Keratinocyte (primary cell): Measurements from ENCODE around the gene DPH1. TPM values are rescaled to one million over a fixed set of nuclear protein-coding genes. Genes with fewer than 3 reads are reported as not detected.

Experiments
- DNase-seq: peaks from one replicate; pipeline ENCODE4 v3.0.0-alpha.2; 2011; ENCODE audit warnings: low read depth, missing footprints, low spot score
- FAIRE-seq: peaks from 2 replicates; lab custom pipeline; 2011; peaks lifted over from hg19 to GRCh38; lab: Jason Lieb, UNC
- H2AFZ ChIP-seq: 2 replicates; pipeline ENCODE4 v1.6.0; 2012; ENCODE audit warnings: low read length, control low read depth, inconsistent platforms; ENCODE audit not compliant: control insufficient read depth
- H3K27ac ChIP-seq: 2 replicates; pipeline ENCODE4 v1.5.1; 2011; ENCODE audit warnings: low read length; ENCODE audit not compliant: control insufficient read depth, insufficient read depth
- H3K27me3 ChIP-seq: 3 replicates; pipeline ENCODE4 v1.6.0; 2011; ENCODE audit warnings: low read length; ENCODE audit not compliant: control insufficient read depth, insufficient read depth; ENCODE audit errors: extremely low read depth
- H3K36me3 ChIP-seq, 2 experiments: 2 replicates in 1 of 2; 3 replicates in 1 of 2; pipeline ENCODE4 v1.5.1; 2011; ENCODE audit warnings: low read length in 2 of 2, mild to moderate bottlenecking in 1 of 2; ENCODE audit not compliant: control insufficient read depth in 2 of 2, insufficient read depth in 2 of 2; ENCODE audit errors: extremely low read depth in 1 of 2
- H3K4me1 ChIP-seq: 3 replicates; pipeline ENCODE4 v1.5.1; 2011; ENCODE audit warnings: low read length; ENCODE audit not compliant: control insufficient read depth, insufficient read depth; ENCODE audit errors: extremely low read depth
- H3K4me2 ChIP-seq: 3 replicates; pipeline ENCODE4 v1.6.0; 2011; ENCODE audit warnings: low read depth, low read length; ENCODE audit not compliant: control insufficient read depth, insufficient read depth; ENCODE audit errors: extremely low read depth
- H3K4me3 ChIP-seq, 3 experiments: fragments of 200-600 bp in 1 of 3; sonication (generic) in 1 of 3; 2 replicates in 2 of 3; 3 replicates in 1 of 3; pipeline ENCODE4 v1.5.1; 2011 to 2016; ENCODE audit warnings: low read length in 3 of 3, mild to moderate bottlenecking in 3 of 3, control low read depth in 2 of 3, inconsistent platforms in 1 of 3, low read depth in 1 of 3, mixed read lengths in 1 of 3, mixed run types in 1 of 3, moderate library complexity in 1 of 3; ENCODE audit not compliant: control insufficient read depth in 2 of 3, insufficient read depth in 2 of 3; ENCODE audit errors: extremely low read depth in 1 of 3
- H3K79me2 ChIP-seq: 2 replicates; pipeline ENCODE4 v1.6.0; 2012; ENCODE audit warnings: low read length; ENCODE audit not compliant: control insufficient read depth, insufficient read depth
- H3K9ac ChIP-seq: 3 replicates; pipeline ENCODE4 v1.6.0; 2011; ENCODE audit warnings: low read length; ENCODE audit not compliant: control insufficient read depth, insufficient read depth; ENCODE audit errors: extremely low read depth
- H3K9me1 ChIP-seq: 3 replicates; pipeline ENCODE4 v1.6.0; 2011; ENCODE audit warnings: low read length; ENCODE audit not compliant: control insufficient read depth, insufficient read depth; ENCODE audit errors: extremely low read depth
- H3K9me3 ChIP-seq: 2 replicates; pipeline ENCODE4 v1.5.1; 2012; ENCODE audit warnings: low read depth, low read length; ENCODE audit not compliant: control insufficient read depth
- H4K20me1 ChIP-seq: 3 replicates; pipeline ENCODE4 v1.6.0; 2011; ENCODE audit warnings: low read length; ENCODE audit not compliant: control insufficient read depth, insufficient read depth; ENCODE audit errors: extremely low read depth
- EZH2 ChIP-seq: IDR thresholded peaks from one replicate; pipeline ENCODE4 v1.6.1; 2012; ENCODE audit warnings: inconsistent platforms, mild to moderate bottlenecking, low read length, moderate library complexity
- dilution Hi-C: fragments of 300-500 bp; cut with MboI; formaldehyde crosslinking; loops from one replicate; pipeline ENCODE4 v1.7.0; 2020; ENCODE audit warnings: low sequenced_read_pairs; ENCODE audit not compliant: extremely low pct_ligation_motif_present
- polyA plus RNA-seq, 5 experiments: library from polyadenylated mRNA; depleted of rRNA in 3 of 5; stranded (reverse) in 3 of 5; stranded (forward) in 1 of 5; unstranded in 1 of 5; fragments of >200 nt; gene quantifications; 1 replicate in 1 of 5; 2 replicates in 3 of 5; 3 replicates in 1 of 5; pipeline versions ENCODE4 v1.2.1 to v1.2.3, GENCODE V29; 2011 to 2012; ENCODE audit warnings: missing spikeins in 2 of 5, low read depth in 1 of 5, low replicate concordance in 1 of 5
- TF ChIP-seq, protein P1 (sequence below), 3 experiments: IDR thresholded peaks in 1 of 3; conservative IDR thresholded peaks in 1 of 3; optimal IDR thresholded peaks in 1 of 3; 2 replicates in 2 of 3; 3 replicates in 1 of 3; pipeline versions ENCODE3 to v1.5.1; 2011; ENCODE audit warnings: low read length in 3 of 3, mild to moderate bottlenecking in 3 of 3, moderate library complexity in 2 of 3, control low read depth in 1 of 3, inconsistent platforms in 1 of 3; ENCODE audit not compliant: insufficient read depth in 2 of 3; ENCODE audit errors: extremely low read depth in 1 of 3

Gene DPH1
- polyA plus RNA-seq, 1 donor (not counting 4 experiments of a cell fraction or from before 2014, with no cell fraction given) = 18.9 TPM

DNA sequence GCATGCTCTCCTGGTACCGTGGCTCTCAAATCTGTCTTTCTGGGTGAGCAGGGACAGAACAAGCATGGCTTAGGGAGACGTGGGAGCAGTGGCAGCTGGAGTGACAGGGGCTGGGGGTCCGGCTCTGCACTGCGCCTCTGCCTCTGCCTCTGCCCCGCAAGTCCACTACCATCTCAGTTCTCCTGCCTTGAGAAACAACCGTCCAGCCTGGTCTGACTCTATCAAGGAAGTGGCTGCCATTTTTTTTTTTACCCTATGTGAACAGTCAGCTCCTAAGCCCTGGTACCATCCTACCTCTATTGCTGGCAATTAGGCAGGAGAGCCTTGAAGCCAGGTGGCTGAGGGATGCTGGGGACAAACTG lies 41.1 kb downstream of the DPH1 start:
- peaks cover 11% of the 10 kb centered on the region for H3K4me1 ChIP-seq
- peaks cover 5% of the 10 kb centered on the region for H3K9me1 ChIP-seq
- no peaks in the 10 kb centered on the region for H3K27me3 ChIP-seq
- H3K27ac ChIP-seq = no peak overlapping the region
- no peak overlapping the region for H3K9ac ChIP-seq
- no peaks in the 10 kb centered on the region for H3K79me2 ChIP-seq
- peaks cover 15 to 22% of the 10 kb centered on the region in 2 experiments for H3K36me3 ChIP-seq
- no peak for DNase-seq
- no peaks in the 10 kb centered on the region for H3K9me3 ChIP-seq
- FAIRE-seq = no peak
- H4K20me1 ChIP-seq = no peaks in the 10 kb centered on the region
- TF ChIP-seq, protein P1, sequence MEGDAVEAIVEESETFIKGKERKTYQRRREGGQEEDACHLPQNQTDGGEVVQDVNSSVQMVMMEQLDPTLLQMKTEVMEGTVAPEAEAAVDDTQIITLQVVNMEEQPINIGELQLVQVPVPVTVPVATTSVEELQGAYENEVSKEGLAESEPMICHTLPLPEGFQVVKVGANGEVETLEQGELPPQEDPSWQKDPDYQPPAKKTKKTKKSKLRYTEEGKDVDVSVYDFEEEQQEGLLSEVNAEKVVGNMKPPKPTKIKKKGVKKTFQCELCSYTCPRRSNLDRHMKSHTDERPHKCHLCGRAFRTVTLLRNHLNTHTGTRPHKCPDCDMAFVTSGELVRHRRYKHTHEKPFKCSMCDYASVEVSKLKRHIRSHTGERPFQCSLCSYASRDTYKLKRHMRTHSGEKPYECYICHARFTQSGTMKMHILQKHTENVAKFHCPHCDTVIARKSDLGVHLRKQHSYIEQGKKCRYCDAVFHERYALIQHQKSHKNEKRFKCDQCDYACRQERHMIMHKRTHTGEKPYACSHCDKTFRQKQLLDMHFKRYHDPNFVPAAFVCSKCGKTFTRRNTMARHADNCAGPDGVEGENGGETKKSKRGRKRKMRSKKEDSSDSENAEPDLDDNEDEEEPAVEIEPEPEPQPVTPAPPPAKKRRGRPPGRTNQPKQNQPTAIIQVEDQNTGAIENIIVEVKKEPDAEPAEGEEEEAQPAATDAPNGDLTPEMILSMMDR (optimal IDR thresholded peaks at IDR 0.05 in 1 of 3, IDR thresholded peaks at IDR 0.05 in 1 of 3, conservative IDR thresholded peaks at IDR 0.05 in 1 of 3; ENCODE audit: extremely low read depth in 1 of 3, insufficient read depth in 2 of 3, low read length in 3 of 3) = no peak
- TF ChIP-seq EZH2 = no peak
- H3K4me3 ChIP-seq = no peak overlapping the region
- dilution Hi-C loops = no loop called here
- H3K4me2 ChIP-seq = no peak overlapping the region
- H2AFZ ChIP-seq = no peak overlapping the region

DNA sequence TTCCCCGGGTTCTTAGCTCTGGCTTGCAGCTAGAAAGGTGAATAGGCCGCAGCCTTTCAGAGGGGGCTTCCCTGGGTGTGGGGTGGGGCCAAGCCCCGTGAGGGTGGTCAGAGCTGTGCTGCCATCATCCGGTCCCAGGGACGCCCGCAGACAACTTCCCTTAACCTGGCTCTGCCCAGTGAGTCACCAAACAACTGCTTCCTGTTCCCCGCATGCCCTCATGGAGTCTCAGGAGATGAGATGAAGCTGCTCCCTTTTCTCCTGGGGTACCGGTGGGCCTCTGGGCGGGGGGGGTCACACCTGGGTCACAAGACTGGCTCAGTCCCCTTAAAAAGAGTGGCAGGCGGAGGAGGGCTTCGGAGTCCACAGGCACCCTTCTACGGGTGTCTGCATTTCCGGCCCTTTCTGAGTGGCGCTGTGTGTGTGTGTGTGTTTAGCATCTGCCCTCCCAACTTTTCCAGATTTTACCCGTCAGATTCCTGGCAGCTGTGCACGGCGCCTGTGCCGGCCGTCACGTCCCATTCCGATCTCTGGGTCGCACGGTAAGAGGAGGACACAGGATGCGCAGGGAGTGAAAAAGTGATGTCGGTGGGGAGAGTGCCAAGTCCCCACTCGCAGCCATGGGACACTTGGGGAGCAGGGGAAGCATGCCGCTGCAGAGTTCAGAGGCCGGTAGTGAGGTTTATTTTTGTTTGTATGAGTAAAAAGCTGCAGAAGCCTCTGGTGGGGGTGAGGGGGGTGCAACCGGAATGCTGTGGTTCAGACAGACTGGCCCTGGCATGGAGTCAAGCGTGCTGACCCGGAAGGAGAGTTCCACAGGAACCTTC lies 41.7 kb downstream of the DPH1 start:
- Histone ChIP-seq H3K27me3 (no peaks in the 10 kb centered on the region), H3K79me2 (no peaks in the 10 kb centered on the region), H3K4me2 (no peak overlapping the region), H3K4me1 (peaks cover 16% of the 10 kb centered on the region), H3K9me1 (peaks cover 5% of the 10 kb centered on the region), H4K20me1 (no peaks in the 10 kb centered on the region), H3K9ac (no peak overlapping the region), H2AFZ (no peak overlapping the region), H3K4me3 (no peak overlapping the region), H3K9me3 (no peaks in the 10 kb centered on the region), H3K36me3 (peaks cover 15 to 18% of the 10 kb centered on the region in 2 experiments), H3K27ac (no peak overlapping the region)
- dilution Hi-C loops = no loop called here
- FAIRE-seq (no peak), DNase-seq (no peak)
- TF ChIP-seq, protein P1 (optimal IDR thresholded peaks at IDR 0.05 in 1 of 3, IDR thresholded peaks at IDR 0.05 in 1 of 3, conservative IDR thresholded peaks at IDR 0.05 in 1 of 3; ENCODE audit: extremely low read depth in 1 of 3, insufficient read depth in 2 of 3, low read length in 3 of 3) = no peak
